IMR-90 (cell line): ENCODE results near the gene SERPINB11. TPM values are rescaled to one million over a fixed set of nuclear protein-coding genes. Genes with fewer than 3 reads are reported as not detected.
"Not testable (repeated sequence)": the region's sequence is repeated elsewhere in the genome, so short reads cannot be mapped to it uniquely, and the experiment has no call there.

Experiments used
- ATAC-seq: fragments of 200-7000 bp; cut with Tn5 transposase; 2 replicates; pipeline ENCODE4 v1.9.1; 2020; ENCODE audit warnings: low read depth, mild to moderate bottlenecking, moderate library complexity
- BruUV-seq: library from RNA; stranded (reverse); fragments of 400-500 nt; replicated peaks from 2 replicates; lab custom pipeline; 2021; lab: Mats Ljungman, UMichigan
- CTCF ChIA-PET: fragments of 300-600 bp; formaldehyde crosslinking; extraction: SDS; loops from one replicate; lab custom pipeline; 2021; ENCODE audit warnings: antibody characterized with exemption; lab: Yijun Ruan, JAX
- POLR2A ChIA-PET: fragments of 300-600 bp; sonication (Branson Sonifier 250); formaldehyde crosslinking; loops from one replicate; lab custom pipeline; 2022; ENCODE audit warnings: antibody characterized with exemption; ENCODE audit not compliant: unreplicated experiment; lab: Charles Lee
- DNase-seq: peaks from one replicate; pipeline ENCODE4 v3.0.0; 2013
- H2AFZ ChIP-seq: replicated peaks from 2 replicates; pipeline ENCODE3; 2013; ENCODE audit warnings: low read length, mild to moderate bottlenecking; ENCODE audit not compliant: poor library complexity
- H2AK5ac ChIP-seq: 2 replicates; pipeline ENCODE4 v1.6.1; 2013; ENCODE audit warnings: low read depth, low read length, inconsistent platforms
- H2AK9ac ChIP-seq: replicated peaks from 2 replicates; pipeline ENCODE3; 2013; ENCODE audit warnings: mild to moderate bottlenecking, low read depth, low read length, moderate library complexity; ENCODE audit not compliant: poor library complexity
- H2BK120ac ChIP-seq: 2 replicates; pipeline ENCODE4 v1.6.1; 2013; ENCODE audit warnings: low read depth, low read length, inconsistent platforms
- H2BK15ac ChIP-seq: 3 replicates; pipeline ENCODE4 v1.6.1; 2013; ENCODE audit warnings: low read depth, low read length, inconsistent platforms
- H2BK20ac ChIP-seq: 2 replicates; pipeline ENCODE4 v1.6.1; 2013; ENCODE audit warnings: low read depth, mild to moderate bottlenecking, inconsistent platforms, low read length, moderate library complexity
- H2BK5ac ChIP-seq: 2 replicates; pipeline ENCODE4 v1.6.1; 2013; ENCODE audit warnings: mild to moderate bottlenecking, low read depth, low read length, inconsistent platforms; ENCODE audit not compliant: poor library complexity, severe bottlenecking
- H3K14ac ChIP-seq: replicated peaks from 2 replicates; pipeline ENCODE4 v1.6.1; 2013; ENCODE audit warnings: low read depth, low read length, inconsistent platforms
- H3K18ac ChIP-seq: 2 replicates; pipeline ENCODE4 v1.6.1; 2013; ENCODE audit warnings: low read depth, low read length, control low read depth
- H3K23ac ChIP-seq: 2 replicates; pipeline ENCODE4 v1.6.1; 2013; ENCODE audit warnings: low read depth, low read length, inconsistent platforms
- H3K27ac ChIP-seq: 2 replicates; pipeline ENCODE4 v1.5.1; 2013; ENCODE audit warnings: mild to moderate bottlenecking, control low read depth, low read length; ENCODE audit not compliant: insufficient read depth
- H3K27me3 ChIP-seq: 2 replicates; pipeline ENCODE4 v1.6.1; 2013; ENCODE audit warnings: low read length; ENCODE audit not compliant: control insufficient read depth, insufficient read depth
- H3K36me3 ChIP-seq: 2 replicates; pipeline ENCODE4 v1.6.1; 2013; ENCODE audit warnings: low read length, mixed read lengths; ENCODE audit not compliant: control insufficient read depth, insufficient read depth
- H3K4ac ChIP-seq: 2 replicates; pipeline ENCODE4 v1.6.1; 2013; ENCODE audit warnings: low read depth, low read length, inconsistent platforms
- H3K4me1 ChIP-seq: 2 replicates; pipeline ENCODE4 v1.6.1; 2013; ENCODE audit warnings: low read length, mixed read lengths; ENCODE audit not compliant: control insufficient read depth, insufficient read depth
- H3K4me2 ChIP-seq: 2 replicates; pipeline ENCODE4 v1.6.1; 2013; ENCODE audit warnings: low read depth, mild to moderate bottlenecking, control low read depth, low read length, moderate library complexity
- H3K4me3 ChIP-seq: 2 replicates; pipeline ENCODE4 v1.5.1; 2013; ENCODE audit warnings: low read depth, mild to moderate bottlenecking, control low read depth, low read length, moderate library complexity; ENCODE audit not compliant: insufficient read depth
- H3K56ac ChIP-seq: 2 replicates; pipeline ENCODE4 v1.6.1; 2013; ENCODE audit warnings: low read length, inconsistent platforms; ENCODE audit not compliant: insufficient read depth; ENCODE audit errors: extremely low read depth
- H3K79me1 ChIP-seq, 2 experiments: 2 replicates each; pipeline ENCODE4 v1.6.1; 2013; ENCODE audit warnings: low read length in 2 of 2, inconsistent platforms in 1 of 2, low read depth in 1 of 2
- H3K9ac ChIP-seq: 2 replicates; pipeline ENCODE4 v1.6.1; 2013; ENCODE audit warnings: low read depth, low read length, control low read depth
- H3K9me1 ChIP-seq: 2 replicates; pipeline ENCODE4 v1.6.1; 2013; ENCODE audit warnings: low read length, inconsistent platforms; ENCODE audit not compliant: insufficient read depth
- H3K9me3 ChIP-seq: 2 replicates; pipeline ENCODE4 v1.6.1; 2013; ENCODE audit warnings: low read length; ENCODE audit not compliant: control insufficient read depth, insufficient read depth
- H4K20me1 ChIP-seq: 2 replicates; pipeline ENCODE4 v1.6.1; 2013; ENCODE audit warnings: low read length, inconsistent platforms; ENCODE audit not compliant: insufficient read depth
- H4K5ac ChIP-seq: 2 replicates; pipeline ENCODE4 v1.6.1; 2013; ENCODE audit warnings: mild to moderate bottlenecking, low read depth, low read length, control low read depth
- H4K8ac ChIP-seq, 2 experiments: 2 replicates each; pipeline ENCODE4 v1.6.1; 2013; ENCODE audit warnings: low read depth in 2 of 2, low read length in 2 of 2, control low read depth in 1 of 2, inconsistent platforms in 1 of 2
- H4K91ac ChIP-seq: 2 replicates; pipeline ENCODE4 v1.6.1; 2013; ENCODE audit warnings: low read depth, low read length, inconsistent platforms; ENCODE audit not compliant: insufficient read depth
- WGBS, 2 experiments: methylation state at CpG; one replicate each; pipeline versions ENCODE4 v1.1.5 to v1.1.7; 2013; ENCODE audit warnings: missing lambda C conversion rate in 2 of 2; ENCODE audit not compliant: insufficient read length in 1 of 2; ENCODE audit errors: extremely low coverage in 2 of 2; 5-methylcytosine and 5-hydroxymethylcytosine counted together
- dilution Hi-C: fragments of 300-500 bp; cut with HindIII; formaldehyde crosslinking; loops from one replicate; pipeline ENCODE4 v1.14.3; 2018; ENCODE audit warnings: low sequenced_read_pairs; ENCODE audit not compliant: unreplicated experiment
- in situ Hi-C: fragments of 300-500 bp; cut with MboI; formaldehyde crosslinking; loops from 3 replicates; pipeline ENCODE4 v1.14.3; 2019; ENCODE audit warnings: low sequenced_read_pairs, inconsistent platforms, mixed read lengths
- intact Hi-C: fragments of 100-400 bp; cut with micrococcal nuclease; formaldehyde crosslinking; loops from 2 replicates; pipeline ENCODE4 v1.10.0; 2022
- polyA plus RNA-seq, 3 experiments: library from polyadenylated mRNA; depleted of rRNA; stranded (reverse); fragments of >200 nt; gene quantifications; 2 replicates each; pipeline ENCODE4 v1.2.3, GENCODE V29; 2012; ENCODE audit warnings: low replicate concordance in 1 of 3
- total RNA-seq: library from RNA; depleted of rRNA; stranded (reverse); fragments of >200 nt; gene quantifications from 2 replicates; pipeline ENCODE4 v1.2.3, GENCODE V29; 2012

SERPINB11 gene
- total and polyA plus RNA-seq, 2 of the 4 experiments (the other 2 are of a cell fraction) = 0.12 to 0.18 TPM

DNA sequence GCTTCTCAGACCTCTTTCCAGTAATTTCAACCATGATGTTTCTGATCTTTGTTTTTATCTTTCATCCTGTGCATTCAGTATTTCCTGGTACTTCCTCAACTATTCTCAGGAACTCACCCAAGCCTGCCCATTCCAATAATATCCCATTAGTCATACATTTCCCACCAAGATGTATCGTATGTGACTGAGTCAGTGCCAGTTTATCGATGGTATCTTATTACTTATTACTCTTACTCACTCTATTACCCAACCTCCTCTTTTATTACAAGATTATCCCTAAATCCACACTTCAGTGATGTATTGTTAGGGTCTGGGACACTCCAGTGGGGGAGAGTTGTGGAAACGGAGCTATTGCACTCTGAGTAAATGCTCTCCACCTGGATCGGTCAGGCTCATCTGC, 43.8 kb upstream of the SERPINB11 start:
- dilution Hi-C loops, H3K4me1 ChIP-seq, H3K4ac ChIP-seq, H2AFZ ChIP-seq, H3K14ac ChIP-seq, H3K9me1 ChIP-seq, H3K27me3 ChIP-seq, H4K91ac ChIP-seq, H3K9ac ChIP-seq, H2BK20ac ChIP-seq, intact Hi-C loops, H3K56ac ChIP-seq, POLR2A ChIA-PET, H2BK5ac ChIP-seq, BruUV-seq, H3K36me3 ChIP-seq, H3K4me3 ChIP-seq, DNase-seq, H3K79me1 ChIP-seq, H3K4me2 ChIP-seq, H2BK120ac ChIP-seq, H3K27ac ChIP-seq, H4K20me1 ChIP-seq, H2BK15ac ChIP-seq, H3K18ac ChIP-seq, H4K8ac ChIP-seq, H4K5ac ChIP-seq, H2AK9ac ChIP-seq, H3K23ac ChIP-seq, H2AK5ac ChIP-seq, H3K9me3 ChIP-seq, in situ Hi-C loops, CTCF ChIA-PET, ATAC-seq: not testable (repeated sequence)
- WGBS, 2 experiments = no CpG with 5 or more reads among the region's 4 CpGs

DNA sequence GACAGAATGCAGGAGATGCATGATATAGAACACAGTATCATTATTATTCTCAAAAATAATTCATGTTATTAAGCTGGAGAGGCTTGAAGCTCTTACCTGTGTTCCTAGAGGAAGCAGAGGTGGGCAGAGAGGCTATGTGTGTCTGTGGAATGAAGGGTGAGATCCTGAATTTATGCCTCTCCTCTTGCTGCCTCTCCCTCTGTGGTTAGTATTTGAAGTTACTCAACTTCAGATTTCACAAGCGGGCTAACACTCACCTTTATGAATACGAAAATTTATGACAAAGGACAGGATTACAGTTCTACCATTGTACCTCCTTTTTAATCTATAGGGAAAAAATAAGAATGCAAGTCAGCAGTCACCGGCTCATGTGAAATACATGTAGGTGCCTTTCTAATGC, 41.0 kb upstream of the SERPINB11 start, which contains the start of gene SERPINB3:
TSS of gene SERPINB3 (minus strand) at position 144 of the 400 bp plus-strand sequence. CDS start 677 bp downstream, outside the sequence.
- ATAC-seq, in situ Hi-C loops, H2AK5ac ChIP-seq, H3K79me1 ChIP-seq, H3K4me1 ChIP-seq, H4K8ac ChIP-seq, H3K18ac ChIP-seq, H2AK9ac ChIP-seq, H4K5ac ChIP-seq, H3K9me3 ChIP-seq, H3K27ac ChIP-seq, H3K9ac ChIP-seq, H3K23ac ChIP-seq, H3K27me3 ChIP-seq, H3K36me3 ChIP-seq, H3K14ac ChIP-seq, H2AFZ ChIP-seq, BruUV-seq, CTCF ChIA-PET, H4K20me1 ChIP-seq, intact Hi-C loops, POLR2A ChIA-PET, H3K4me2 ChIP-seq, H4K91ac ChIP-seq, DNase-seq, H2BK120ac ChIP-seq, H2BK20ac ChIP-seq, dilution Hi-C loops, H3K4ac ChIP-seq, H3K9me1 ChIP-seq, H2BK15ac ChIP-seq, H2BK5ac ChIP-seq, H3K56ac ChIP-seq, H3K4me3 ChIP-seq: not testable (repeated sequence)
- WGBS, 2 experiments = no CpG with 5 or more reads among the region's 3 CpGs
